ENCODE measurements around the gene GSC.
"Not testable (repeated sequence)": the region's sequence is repeated elsewhere in the genome, so short reads cannot be mapped to it uniquely, and the experiment has no call there.

Gene GSC

DNA sequence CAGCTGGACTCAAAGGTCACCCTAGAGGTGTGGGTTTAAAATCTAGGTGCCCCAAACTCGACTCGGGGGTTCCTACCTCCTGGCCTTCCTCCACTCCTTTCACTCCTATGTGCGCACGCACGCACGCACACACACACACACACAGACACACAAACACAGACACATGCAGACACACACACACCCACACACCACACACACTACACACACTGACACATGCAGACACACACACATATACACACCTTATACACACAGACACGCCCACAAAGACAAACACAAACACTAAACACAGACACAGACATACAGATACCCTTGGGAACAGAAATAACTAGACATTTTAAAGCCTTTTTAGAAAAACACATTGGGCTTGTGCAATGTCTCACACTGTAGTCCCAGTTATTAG lies 31.8 kb downstream of the GSC start:
- no peak for DNase-seq

DNA sequence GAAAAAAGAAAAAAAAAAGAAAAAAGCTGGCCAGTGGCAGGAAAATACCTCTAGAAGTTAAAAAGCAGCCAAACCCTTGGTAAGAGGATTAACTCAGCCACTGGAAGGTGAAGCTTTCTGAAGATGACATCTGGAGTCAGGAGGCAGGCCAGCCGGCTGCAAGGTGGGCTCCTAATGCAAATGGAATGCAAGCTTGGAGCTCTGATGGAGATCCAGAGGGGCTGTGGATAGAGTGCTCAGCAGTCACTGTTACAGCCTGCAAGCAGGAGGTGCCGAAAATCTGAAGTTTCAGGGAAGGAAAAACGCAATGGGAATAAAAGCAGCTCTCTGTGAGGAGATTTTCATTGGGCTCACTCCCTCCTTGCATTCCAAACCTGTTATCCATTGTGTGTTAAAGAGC lies 41.0 kb downstream of the GSC start:
- DNase-seq, result no peak

DNA sequence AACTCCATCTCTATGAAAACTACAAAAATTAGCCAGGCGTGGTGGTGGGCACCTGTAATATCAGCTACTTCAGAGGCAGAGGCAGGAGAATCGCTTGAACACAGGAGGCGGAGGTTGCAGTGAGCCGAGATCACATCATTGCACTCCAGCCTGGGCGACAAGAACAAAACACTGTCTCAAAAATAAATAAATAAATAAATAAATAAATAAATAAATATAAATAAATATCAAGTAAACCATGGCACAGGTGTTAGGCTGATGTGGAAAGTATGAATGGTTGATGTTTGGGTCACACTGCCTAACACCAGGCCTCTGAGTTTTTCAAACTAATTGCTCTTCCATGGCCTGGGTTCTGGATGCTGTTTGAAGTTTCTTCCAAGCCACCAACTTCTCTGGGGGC lies 41.5 kb downstream of the GSC start:
- not testable (repeated sequence) for DNase-seq

DNA sequence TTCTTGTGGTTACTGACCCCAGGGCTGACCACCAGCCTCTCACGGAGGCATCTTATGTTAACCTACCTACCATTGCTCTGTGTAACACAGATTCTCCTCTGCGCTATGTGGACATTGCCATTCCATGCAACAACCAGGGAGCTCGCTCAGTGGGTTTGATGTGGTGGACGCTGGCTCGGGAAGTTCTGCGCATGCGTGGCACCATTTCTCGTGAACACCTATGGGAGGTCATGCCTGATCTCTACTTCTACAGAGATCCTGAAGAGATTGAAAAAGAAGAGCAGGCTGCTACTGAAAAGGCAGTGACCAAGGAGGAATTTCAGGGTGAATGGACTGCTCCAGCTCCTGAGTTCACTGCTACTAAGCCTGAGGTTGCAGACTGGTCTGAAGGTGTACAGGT lies 43.3 kb downstream of the GSC start:
- not testable (repeated sequence) for DNase-seq

DNA sequence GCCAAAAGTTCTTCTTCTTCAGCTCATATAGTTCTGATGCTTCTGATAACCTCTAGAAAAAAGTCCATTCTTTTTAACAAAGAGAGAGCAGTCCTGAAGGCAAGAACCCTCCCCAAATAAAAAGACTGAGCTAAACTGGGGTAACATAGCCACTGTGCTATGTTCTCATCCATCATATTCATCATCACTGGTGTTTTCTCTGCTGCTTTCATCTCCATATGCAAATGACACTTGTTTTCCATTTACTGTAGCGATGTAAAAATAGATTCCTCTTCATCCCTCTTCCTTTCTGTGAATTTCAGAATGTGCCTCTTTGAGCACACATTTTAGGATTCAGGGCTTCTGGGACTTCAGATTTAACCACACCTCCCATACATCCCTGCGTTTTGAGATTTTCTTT lies 44.9 kb downstream of the GSC start:
- DNase-seq, result no peak

DNA sequence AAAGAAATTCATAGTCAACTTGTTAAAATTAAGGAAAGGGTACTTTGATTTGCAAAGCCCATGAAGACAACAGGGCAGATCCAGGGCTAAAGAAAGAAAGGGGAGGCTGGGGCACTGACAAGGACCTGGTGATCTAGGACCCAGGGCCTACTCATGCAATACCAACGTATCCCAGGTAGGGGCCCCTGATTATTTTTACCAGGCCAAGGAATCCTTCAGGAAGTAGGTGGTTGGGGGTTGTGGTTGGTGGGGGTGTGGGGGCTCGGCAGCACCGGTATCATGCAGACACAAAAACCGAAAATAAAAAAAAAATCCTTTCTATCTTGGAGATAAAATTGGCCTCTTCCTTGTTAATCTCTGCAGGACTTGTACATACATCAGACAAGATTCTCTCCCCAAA lies 47.5 kb downstream of the GSC start:
- no peak for DNase-seq
